ENCODE results near the gene BSPRY.

GRCh38 chr9:113326230-113326629 is 23.1 kb upstream of the BSPRY start:
- TF ChIP-seq POLR2AphosphoS5 (IDR thresholded peaks at IDR 0.05; ENCODE audit: low read depth): no peak
- no peak for TF ChIP-seq CTCF (IDR thresholded peaks at IDR 0.05; ENCODE audit: insufficient read depth, low read length)

All from HL-60 (cell line).